LNCaP clone FGC (cell line): ENCODE results near the gene B4GALNT3.

Source experiments
- DNase-seq: peaks from one replicate; pipeline ENCODE4 v3.0.0-alpha.2; 2011; ENCODE audit warnings: low read depth
- H3K4me3 ChIP-seq: 2 replicates; pipeline ENCODE4 v1.5.1; 2011; ENCODE audit warnings: mild to moderate bottlenecking, low read depth, low read length, control low read depth
- CTCF ChIP-seq: IDR thresholded peaks from 2 replicates; pipeline ENCODE4 v1.5.1; 2012; ENCODE audit warnings: mild to moderate bottlenecking; ENCODE audit not compliant: control insufficient read depth, insufficient read depth; ENCODE audit errors: extremely low read depth

The B4GALNT3 gene

GRCh38 chr12:449203-449602 lies 10.5 kb upstream of the B4GALNT3 start:
- DNase-seq: no peak
- TF ChIP-seq CTCF: no peak
- no peak overlapping the region for H3K4me3 ChIP-seq

GRCh38 chr12:450438-450837 lies 9.3 kb upstream of the B4GALNT3 start:
- H3K4me3 ChIP-seq: no peak overlapping the region
- TF ChIP-seq CTCF: no peak
- no peak for DNase-seq

- TF ChIP-seq CTCF: peak; percentile 48
- no peak for DNase-seq
- H3K4me3 ChIP-seq: no peak overlapping the region
These were observed 7.0 kb upstream of the B4GALNT3 start for GRCh38 chr12:452667-453210.

- TF ChIP-seq CTCF: no peak
- no peak for DNase-seq
These were observed 4.9 kb upstream of the B4GALNT3 start for GRCh38 chr12:454833-455232.

GRCh38 chr12:455821-456220 lies 3.9 kb upstream of the B4GALNT3 start:
- TF ChIP-seq CTCF: no peak
- DNase-seq: no peak
- no peak overlapping the region for H3K4me3 ChIP-seq

More at GRCh38 chr12:454833-455232, 4.9 kb upstream of the B4GALNT3 start:
- no peak overlapping the region for H3K4me3 ChIP-seq

- no peak for DNase-seq
- no peak for TF ChIP-seq CTCF
- H3K4me3 ChIP-seq: no peak overlapping the region
These were observed 2.1 kb upstream of the B4GALNT3 start for GRCh38 chr12:457676-458075.

- peak overlapping the region; percentile 55 for H3K4me3 ChIP-seq
- TF ChIP-seq CTCF: no peak
- DNase-seq: no peak
These were observed 699 bp upstream of the B4GALNT3 start for GRCh38 chr12:459050-459429.
